ENCODE results near the gene EPC1. TPM values are rescaled to one million over a fixed set of nuclear protein-coding genes. Genes with fewer than 3 reads are reported as not detected.

The EPC1 gene
- total and polyA plus RNA-seq, 12 donors: 8.4 to 25.4 (median 19.0) TPM

- Histone ChIP-seq H3K9me3 (no peaks in the 10 kb centered on the region), H3K27ac (peak overlapping the region in 9 of 10 donors; percentile 72 to 92 (median 88)), H3K4me1 (peaks cover 0 to 26% (median 16%) of the 10 kb centered on the region in 9 donors), H3K4me3 (no peak overlapping the region), H3K36me3 (no peaks in the 10 kb centered on the region), H3K27me3 (no peaks in the 10 kb centered on the region)
- DNase-seq: no peak
- WGBS, 2 donors: 42 to 64% methylated on average over 7 of the region's 7 CpGs
- TF ChIP-seq, protein P1, sequence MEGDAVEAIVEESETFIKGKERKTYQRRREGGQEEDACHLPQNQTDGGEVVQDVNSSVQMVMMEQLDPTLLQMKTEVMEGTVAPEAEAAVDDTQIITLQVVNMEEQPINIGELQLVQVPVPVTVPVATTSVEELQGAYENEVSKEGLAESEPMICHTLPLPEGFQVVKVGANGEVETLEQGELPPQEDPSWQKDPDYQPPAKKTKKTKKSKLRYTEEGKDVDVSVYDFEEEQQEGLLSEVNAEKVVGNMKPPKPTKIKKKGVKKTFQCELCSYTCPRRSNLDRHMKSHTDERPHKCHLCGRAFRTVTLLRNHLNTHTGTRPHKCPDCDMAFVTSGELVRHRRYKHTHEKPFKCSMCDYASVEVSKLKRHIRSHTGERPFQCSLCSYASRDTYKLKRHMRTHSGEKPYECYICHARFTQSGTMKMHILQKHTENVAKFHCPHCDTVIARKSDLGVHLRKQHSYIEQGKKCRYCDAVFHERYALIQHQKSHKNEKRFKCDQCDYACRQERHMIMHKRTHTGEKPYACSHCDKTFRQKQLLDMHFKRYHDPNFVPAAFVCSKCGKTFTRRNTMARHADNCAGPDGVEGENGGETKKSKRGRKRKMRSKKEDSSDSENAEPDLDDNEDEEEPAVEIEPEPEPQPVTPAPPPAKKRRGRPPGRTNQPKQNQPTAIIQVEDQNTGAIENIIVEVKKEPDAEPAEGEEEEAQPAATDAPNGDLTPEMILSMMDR (IDR thresholded peaks at IDR 0.05): no peak
- ATAC-seq: peak in 1 of 8 donors; percentile 8
- intact Hi-C loops (cut with DNase I): loop anchor here in 8 of 10 donors (2.0 to 10.0 kb wide), 3 partner anchors 67 to 325 kb away; partner anchors contain the start of genes CCDC7 (in 8 of the 8) and KIF5B (in 1 of the 8)
Measured at GRCh38 chr10:32379950-32380551, 33.1 kb upstream of the EPC1 start.

DNA sequence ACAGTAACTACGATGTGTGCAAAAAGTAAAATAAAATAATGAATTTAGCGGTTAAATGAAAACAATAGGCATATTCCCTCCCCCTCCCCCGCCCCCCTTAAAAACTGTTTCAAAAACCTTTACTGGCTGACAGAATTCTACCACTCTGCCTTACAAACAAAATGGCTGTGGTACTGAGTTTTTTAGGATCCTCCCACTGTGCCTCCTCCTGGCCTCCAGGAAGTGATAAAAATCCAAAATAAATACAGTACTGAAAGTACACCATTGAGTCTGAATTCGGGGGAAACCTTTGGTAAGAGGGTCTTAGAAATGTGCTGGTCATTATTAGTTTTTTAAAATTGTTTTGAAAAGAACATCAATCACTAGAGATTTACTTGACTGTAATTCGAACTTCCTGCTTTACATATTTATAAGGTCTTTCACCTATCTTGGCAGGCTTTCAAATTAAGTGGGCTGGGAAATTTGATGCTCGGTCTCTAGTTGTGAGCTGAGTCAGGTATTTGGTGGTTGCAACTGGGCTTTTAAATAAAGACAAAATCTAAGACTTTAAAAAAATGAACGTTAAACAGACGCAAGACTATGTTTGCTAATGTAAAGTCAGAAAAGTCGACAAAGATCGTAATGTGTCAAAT lies 32.5 kb upstream of the EPC1 start:
- TF ChIP-seq, protein P1 (IDR thresholded peaks at IDR 0.05): no peak
- peaks cover 0 to 33% (median 19%) of the 10 kb centered on the region in 9 donors for H3K4me1 ChIP-seq
- ATAC-seq (peak in 7 of 8 donors; percentile 57 to 72 (median 62)), DNase-seq (peak in 1 of 2 donors; percentile 24)
- H3K36me3 ChIP-seq: no peaks in the 10 kb centered on the region
- WGBS, 2 donors: 17 to 28% methylated on average over 10 of the region's 10 CpGs
- intact Hi-C loops (cut with DNase I): loop anchor here in 8 of 10 donors (2.0 to 10.0 kb wide), 3 partner anchors 67 to 325 kb away; partner anchors contain the start of genes CCDC7 (in 8 of the 8) and KIF5B (in 1 of the 8)
- H3K4me3 ChIP-seq: peak overlapping the region; percentile 46 to 91 (median 72)
- peak overlapping the region; percentile 60 to 92 (median 87) for H3K27ac ChIP-seq
- no peaks in the 10 kb centered on the region for H3K9me3 ChIP-seq
- H3K27me3 ChIP-seq: no peaks in the 10 kb centered on the region

DNA sequence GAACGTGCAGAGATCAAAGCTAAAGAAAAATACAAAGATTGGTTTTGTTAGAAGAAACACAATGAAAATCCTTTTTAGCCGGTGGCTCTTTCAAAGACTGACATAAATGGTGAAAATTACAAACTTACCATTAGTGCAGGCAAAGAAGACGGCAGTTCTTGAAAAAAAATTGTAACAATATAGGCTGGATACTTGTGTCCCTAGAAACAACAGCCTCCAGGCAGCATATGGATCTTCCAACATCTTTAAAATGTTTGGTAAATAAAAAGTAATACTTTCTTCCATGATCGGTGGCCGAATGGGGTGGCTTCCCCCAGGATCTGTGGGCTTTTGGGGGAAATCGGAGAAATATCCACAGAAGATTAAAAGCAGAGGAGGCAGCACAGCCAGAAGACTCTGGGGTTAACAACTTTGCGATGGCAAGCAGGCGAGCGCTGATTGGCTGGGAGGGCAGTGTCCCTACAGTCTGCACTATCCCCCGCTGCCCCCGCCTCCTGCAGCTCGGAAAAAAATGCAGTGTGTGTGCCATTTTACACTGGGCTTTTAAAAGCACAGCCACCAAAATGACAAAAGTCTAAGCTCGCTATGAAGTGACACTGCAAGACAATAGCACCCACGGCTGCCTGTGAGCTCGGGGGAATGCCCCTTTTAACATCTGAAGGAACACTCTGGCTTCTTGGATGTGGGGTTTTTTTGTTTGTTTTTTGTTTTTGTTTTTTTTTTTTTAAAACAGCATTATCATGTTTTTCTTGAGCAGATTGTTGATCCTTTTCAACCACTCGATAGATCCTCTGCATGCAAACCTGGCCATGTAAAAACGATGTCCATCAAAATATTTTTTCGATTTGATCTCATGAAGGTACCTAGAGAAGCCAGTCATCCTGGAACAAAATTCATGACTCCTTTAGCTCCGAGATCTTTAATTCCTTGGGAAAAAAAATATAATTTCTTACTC lies 31.7 kb upstream of the EPC1 start:
- H3K4me1 ChIP-seq: peaks cover 0 to 33% (median 19%) of the 10 kb centered on the region in 9 donors
- no peaks in the 10 kb centered on the region for H3K36me3 ChIP-seq
- H3K9me3 ChIP-seq: peaks cover 0 to 3% (median 0%) of the 10 kb centered on the region in 11 donors
- DNase-seq (peak; percentile 93 to 96), ATAC-seq (peak; percentile 99 to 100 (median 99))
- H3K4me3 ChIP-seq: peak overlapping the region; percentile 46 to 91 (median 72)
- 0 to 1% methylated on average over 19 of the region's 19 CpGs for WGBS, 2 donors
- intact Hi-C loops (cut with DNase I): loop anchor here in 8 of 10 donors (2.0 to 10.0 kb wide), 3 partner anchors 68 to 324 kb away; partner anchors contain the start of genes CCDC7 (in 8 of the 8) and KIF5B (in 1 of the 8)
- TF ChIP-seq, protein P1 (IDR thresholded peaks at IDR 0.05): no peak
- no peaks in the 10 kb centered on the region for H3K27me3 ChIP-seq
- H3K27ac ChIP-seq: peak overlapping the region; percentile 60 to 92 (median 87)

All from heart right ventricle (tissue), 16 donors.